WTC11 (cell line): ENCODE results near the gene SANBR. TPM values are rescaled to one million over a fixed set of nuclear protein-coding genes. Genes with fewer than 3 reads are reported as not detected.

Experiments
- AFF4 ChIP-seq: sonication (generic); formaldehyde crosslinking; IDR thresholded peaks from 2 replicates; pipeline ENCODE4 v1.8.1; 2023; ENCODE audit warnings: mild to moderate bottlenecking, missing genetic modification reagents, borderline replicate concordance
- AR ChIP-seq: fragments of 250-450 bp; sonication (Bioruptor Pico); IDR thresholded peaks from 2 replicates; pipeline ENCODE4 v1.9.0; 2021; ENCODE audit warnings: mild to moderate bottlenecking
- ATF2 ChIP-seq: sonication (generic); formaldehyde crosslinking; IDR thresholded peaks from 2 replicates; pipeline ENCODE4 v1.8.1; 2022; ENCODE audit warnings: low read depth, missing genetic modification reagents, borderline replicate concordance
- ATF6 ChIP-seq: sonication (generic); formaldehyde crosslinking; IDR thresholded peaks from 2 replicates; pipeline ENCODE4 v1.8.1; 2023; ENCODE audit warnings: mild to moderate bottlenecking, missing genetic modification reagents
- CDX4 ChIP-seq: fragments of 250-450 bp; sonication (Bioruptor Pico); IDR thresholded peaks from 2 replicates; pipeline ENCODE4 v1.9.0; 2021; ENCODE audit warnings: moderate library complexity, mild to moderate bottlenecking, inconsistent platforms, borderline replicate concordance
- ETV6 ChIP-seq: sonication (generic); formaldehyde crosslinking; IDR thresholded peaks from 2 replicates; pipeline ENCODE4 v1.8.1; 2022; ENCODE audit warnings: mild to moderate bottlenecking, missing genetic modification reagents
- JUN ChIP-seq: sonication (generic); formaldehyde crosslinking; IDR thresholded peaks from 2 replicates; pipeline ENCODE4 v1.8.0; 2023; ENCODE audit warnings: mild to moderate bottlenecking, missing genetic modification reagents
- MXD4 ChIP-seq: fragments of 250-450 bp; sonication (Bioruptor Pico); IDR thresholded peaks from 2 replicates; pipeline ENCODE4 v1.8.0; 2021; ENCODE audit warnings: mild to moderate bottlenecking, moderate library complexity, borderline replicate concordance
- RORB ChIP-seq: fragments of 250-450 bp; sonication (Bioruptor Pico); IDR thresholded peaks from 2 replicates; pipeline ENCODE4 v1.9.0; 2021; ENCODE audit warnings: mild to moderate bottlenecking
- SMAD3 ChIP-seq: sonication (generic); formaldehyde crosslinking; IDR thresholded peaks from 2 replicates; pipeline ENCODE4 v1.8.0; 2022; ENCODE audit warnings: missing genetic modification reagents, mild to moderate bottlenecking, borderline replicate concordance
- STAT6 ChIP-seq: sonication (generic); formaldehyde crosslinking; conservative IDR thresholded peaks from 2 replicates; pipeline ENCODE4 v1.8.1; 2023; ENCODE audit warnings: mild to moderate bottlenecking, low read depth, missing genetic modification reagents, moderate library complexity
- TEAD4 ChIP-seq: sonication (generic); formaldehyde crosslinking; IDR thresholded peaks from 2 replicates; pipeline ENCODE4 v1.8.0; 2022; ENCODE audit warnings: mild to moderate bottlenecking, missing genetic modification reagents
- ZNF317 ChIP-seq: sonication (generic); formaldehyde crosslinking; IDR thresholded peaks from 2 replicates; pipeline ENCODE4 v1.8.1; 2023; ENCODE audit warnings: low read depth, mild to moderate bottlenecking, moderate library complexity, missing genetic modification reagents, borderline replicate concordance
- total RNA-seq: library from RNA; stranded (reverse); gene quantifications from 3 replicates; pipeline ENCODE4 v1.2.3, GENCODE V29; 2021

Gene SANBR
- total RNA-seq, 1 experiment from 2014 or later: 8.9 TPM

- no peak for TF ChIP-seq ATF6 (CRISPR knock-in tag)
- no peak for TF ChIP-seq JUN (CRISPR knock-in tag)
- TF ChIP-seq ZNF317 (CRISPR knock-in tag): no peak
- TF ChIP-seq ATF2 (CRISPR knock-in tag): no peak
- no peak for TF ChIP-seq SMAD3 (CRISPR knock-in tag)
- no peak for TF ChIP-seq TEAD4 (CRISPR knock-in tag)
- no peak for TF ChIP-seq CDX4
- TF ChIP-seq STAT6 (CRISPR knock-in tag): no peak
- TF ChIP-seq RORB (CRISPR knock-in tag): no peak
- no peak for TF ChIP-seq AR (CRISPR knock-in tag)
- no peak for TF ChIP-seq AFF4 (CRISPR knock-in tag)
- TF ChIP-seq MXD4 (CRISPR knock-in tag): no peak
- TF ChIP-seq ETV6 (CRISPR knock-in tag): no peak
Observed at GRCh38 chr2:61018318-61018755, 47.3 kb upstream of the SANBR start (continued).
